Omental fat pad (tissue), 4 donors: Measurements from ENCODE around the gene MAP3K5. TPM values are rescaled to one million over a fixed set of nuclear protein-coding genes. Genes with fewer than 3 reads are reported as not detected.

ENCODE experiments used
- ATAC-seq: fragments of 150-250 bp; one replicate; pipeline ENCODE4 v1.9.1; 2016; ENCODE audit warnings: mild to moderate bottlenecking, moderate library complexity; ENCODE audit not compliant: low FRiP score
- DNase-seq: peaks from one replicate; pipeline ENCODE4 v3.0.0-alpha.2; 2019; ENCODE audit warnings: low spot score
- CTCF ChIP-seq, 3 donors: fragments of 450-650 bp; IDR thresholded peaks; one replicate each; pipeline ENCODE4 v1.5.1; 2016 to 2017; ENCODE audit warnings: antibody characterized with exemption in 3 of 3, mild to moderate bottlenecking in 3 of 3, moderate library complexity in 2 of 3
- total RNA-seq, 4 donors: library from RNA; depleted of rRNA; stranded (reverse); fragments of >200 nt; gene quantifications; one replicate each; pipeline ENCODE4 v1.1.0, GENCODE V29; 2016

MAP3K5 gene
- total RNA-seq, 4 donors from 2014 or later: 31.4 to 53.0 (median 47.2) TPM

- no peak for ATAC-seq
- no peak for TF ChIP-seq CTCF (IDR thresholded peaks at IDR 0.05)
- DNase-seq: no peak
Measured at GRCh38 chr6:136750696-136751521, 41.4 kb downstream of the MAP3K5 start.

DNA sequence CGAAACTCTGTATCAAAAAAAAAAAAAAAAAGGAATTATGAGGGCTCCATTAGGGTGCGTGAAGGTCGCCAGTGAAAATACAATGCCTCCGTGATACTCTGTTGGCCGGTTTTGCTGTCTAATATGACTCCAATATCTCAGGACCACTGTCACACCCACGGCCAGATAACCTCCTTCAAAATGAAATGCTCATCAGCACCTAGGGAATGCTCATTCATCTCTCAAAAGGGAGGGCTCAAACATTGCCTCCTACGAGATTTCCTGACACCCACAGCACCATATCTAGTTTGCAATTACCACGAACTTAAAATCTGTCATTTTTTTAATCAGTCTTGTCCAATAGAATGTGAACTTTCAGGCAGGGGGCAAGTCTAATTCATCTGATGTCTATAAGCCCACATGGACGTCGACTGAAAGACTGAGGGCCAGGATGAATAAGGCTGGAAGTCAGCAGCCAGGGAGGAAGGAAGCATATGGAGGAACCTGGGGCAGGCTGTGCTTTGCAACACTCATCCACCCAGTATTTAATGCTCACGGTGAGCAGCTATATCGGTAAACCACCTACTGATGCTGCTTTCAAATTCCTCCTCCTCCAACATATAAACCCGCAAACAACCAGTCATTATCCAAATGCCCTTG is 42.8 kb downstream of the MAP3K5 start:
- ATAC-seq (no peak), DNase-seq (no peak)
- no peak for TF ChIP-seq CTCF (IDR thresholded peaks at IDR 0.05)

GRCh38 chr6:136747507-136747906 is 44.8 kb downstream of the MAP3K5 start:
- no peak for TF ChIP-seq CTCF (IDR thresholded peaks at IDR 0.05)
- ATAC-seq: no peak
- DNase-seq: no peak

- DNase-seq (no peak), ATAC-seq (no peak)
- no peak for TF ChIP-seq CTCF (IDR thresholded peaks at IDR 0.05)
Measured at GRCh38 chr6:136745300-136745699, 47.0 kb downstream of the MAP3K5 start.

- no peak for ATAC-seq
Measured at GRCh38 chr6:136744889-136745288, 47.4 kb downstream of the MAP3K5 start.

GRCh38 chr6:136742125-136742524 is 50.2 kb downstream of the MAP3K5 start:
- DNase-seq: no peak
- no peak for TF ChIP-seq CTCF (IDR thresholded peaks at IDR 0.05)
- no peak for ATAC-seq

More at GRCh38 chr6:136744889-136745288, 47.4 kb downstream of the MAP3K5 start:
- no peak for DNase-seq
- no peak for TF ChIP-seq CTCF (IDR thresholded peaks at IDR 0.05)
